ENCODE measurements around the gene PRDM8. TPM values are rescaled to one million over a fixed set of nuclear protein-coding genes. Genes with fewer than 3 reads are reported as not detected.

PRDM8 gene
- total and polyA plus RNA-seq, 2 of the 8 experiments (the other 6 are each of a cell fraction or from before 2014, with no cell fraction given): not detected

- no peak for TF ChIP-seq SIX5 (IDR thresholded peaks at IDR 0.05; ENCODE audit: low read depth, low read length)
Observed at GRCh38 chr4:80209340-80209701, 12.0 kb downstream of the PRDM8 start (continued).

Measured in H1 (cell line).